Brain microvascular endothelial cell (primary cell): ENCODE measurements around the gene RRP7A.
"Not testable (repeated sequence)": the region's sequence is repeated elsewhere in the genome, so short reads cannot be mapped to it uniquely, and the experiment has no call there.

Source experiments
- DNase-seq: peaks from one replicate; pipeline ENCODE4 v3.0.0-alpha.2; 2020
- H3K27ac ChIP-seq: fragments of 250-450 bp; sonication (Bioruptor Pico); 2 replicates; pipeline ENCODE4 v1.5.1; 2020; ENCODE audit warnings: mild to moderate bottlenecking, moderate library complexity
- H3K27me3 ChIP-seq: fragments of 250-450 bp; sonication (Bioruptor Pico); replicated peaks from 2 replicates; pipeline ENCODE4 v1.5.1; 2020; ENCODE audit warnings: mild to moderate bottlenecking
- H3K36me3 ChIP-seq: fragments of 250-450 bp; sonication (Bioruptor Pico); replicated peaks from 2 replicates; pipeline ENCODE4 v1.5.1; 2020; ENCODE audit warnings: mild to moderate bottlenecking
- H3K4me3 ChIP-seq: 2 replicates; pipeline ENCODE4 v1.5.1; 2011; ENCODE audit warnings: low read depth, mild to moderate bottlenecking, control low read depth, low read length, moderate library complexity
- CTCF ChIP-seq: IDR thresholded peaks from 2 replicates; pipeline ENCODE4 v1.5.1; 2011; ENCODE audit warnings: low read depth, mild to moderate bottlenecking, moderate library complexity, low read length, control low read depth, inconsistent platforms; ENCODE audit errors: missing control alignments
- in situ Hi-C: cut with HindIII; loops from 2 replicates; pipeline ENCODE4 v1.10.0; 2017; ENCODE audit warnings: low sequenced_read_pairs, low pct_ligation_motif_present

Gene RRP7A

GRCh38 chr22:42511401-42511891, 8.2 kb downstream of the RRP7A start:
- no peak for DNase-seq
- H3K27ac ChIP-seq: no peak overlapping the region
- no peaks in the 10 kb centered on the region for H3K27me3 ChIP-seq
- no peak overlapping the region for H3K4me3 ChIP-seq
- in situ Hi-C loops: no loop called here
- peaks cover 12% of the 10 kb centered on the region for H3K36me3 ChIP-seq
- TF ChIP-seq CTCF: no peak

GRCh38 chr22:42509548-42509947, 10.0 kb downstream of the RRP7A start:
- no peak for DNase-seq
- Histone ChIP-seq H3K36me3 (peaks cover 5% of the 10 kb centered on the region), H3K4me3 (no peak overlapping the region), H3K27me3 (no peaks in the 10 kb centered on the region), H3K27ac (no peak overlapping the region)
- in situ Hi-C loops: no loop called here
- TF ChIP-seq CTCF: no peak

- H3K27ac ChIP-seq, H3K36me3 ChIP-seq, in situ Hi-C loops, H3K4me3 ChIP-seq, H3K27me3 ChIP-seq, DNase-seq: not testable (repeated sequence)
Measured at GRCh38 chr22:42508975-42509364, 10.6 kb downstream of the RRP7A start.

GRCh38 chr22:42508327-42508974, 11.1 kb downstream of the RRP7A start:
- in situ Hi-C loops, H3K27me3 ChIP-seq, H3K36me3 ChIP-seq, H3K27ac ChIP-seq, DNase-seq, H3K4me3 ChIP-seq: not testable (repeated sequence)

- in situ Hi-C loops: no loop called here
- Histone ChIP-seq H3K4me3 (peak overlapping the region; percentile 26), H3K36me3 (no peaks in the 10 kb centered on the region), H3K27me3 (no peaks in the 10 kb centered on the region), H3K27ac (no peak overlapping the region)
- TF ChIP-seq CTCF: no peak
- no peak for DNase-seq
Measured at GRCh38 chr22:42500836-42501179, 18.8 kb downstream of the RRP7A start.

GRCh38 chr22:42500161-42500835, 19.3 kb downstream of the RRP7A start:
- H3K4me3 ChIP-seq: peak overlapping the region; percentile 26
- H3K36me3 ChIP-seq: no peaks in the 10 kb centered on the region
- in situ Hi-C loops: no loop called here
- no peak overlapping the region for H3K27ac ChIP-seq
- DNase-seq: peak; percentile 54
- TF ChIP-seq CTCF: no peak
- H3K27me3 ChIP-seq: no peaks in the 10 kb centered on the region

- H3K4me3 ChIP-seq, DNase-seq, H3K36me3 ChIP-seq, in situ Hi-C loops, H3K27ac ChIP-seq, H3K27me3 ChIP-seq: not testable (repeated sequence)
Measured at GRCh38 chr22:42499773-42500160, 19.8 kb downstream of the RRP7A start.

- H3K4me3 ChIP-seq, H3K27me3 ChIP-seq, H3K27ac ChIP-seq, H3K36me3 ChIP-seq, in situ Hi-C loops: not testable (repeated sequence)
- DNase-seq: peak; percentile 8
Measured at GRCh38 chr22:42495533-42496141, 24.0 kb downstream of the RRP7A start.
